Neuronal stem cell (in vitro differentiated cells): ENCODE data around the gene TRIM71.

Experiments
- DNase-seq: peaks from one replicate; pipeline ENCODE4 v3.0.0-alpha.2; 2013; ENCODE audit warnings: low spot score
- H2AFZ ChIP-seq: one replicate; pipeline ENCODE4 v1.6.1; 2013; ENCODE audit warnings: mild to moderate bottlenecking, low read length, inconsistent platforms
- H2AK5ac ChIP-seq: 2 replicates; pipeline ENCODE4 v1.6.1; 2013; ENCODE audit warnings: low read depth, mild to moderate bottlenecking, inconsistent platforms, low read length, moderate library complexity, mixed read lengths
- H2BK120ac ChIP-seq: 2 replicates; pipeline ENCODE4 v1.6.1; 2013; ENCODE audit warnings: low read depth, mild to moderate bottlenecking, inconsistent platforms, low read length, moderate library complexity, mixed read lengths
- H2BK12ac ChIP-seq: one replicate; pipeline ENCODE4 v1.6.1; 2013; ENCODE audit warnings: low read length, inconsistent platforms
- H2BK15ac ChIP-seq: 2 replicates; pipeline ENCODE4 v1.6.1; 2013; ENCODE audit warnings: mild to moderate bottlenecking, low read length, inconsistent platforms, mixed read lengths
- H2BK5ac ChIP-seq: one replicate; pipeline ENCODE4 v1.6.1; 2013; ENCODE audit warnings: inconsistent platforms, mild to moderate bottlenecking, low read length, moderate library complexity
- H3K14ac ChIP-seq: one replicate; pipeline ENCODE4 v1.6.1; 2013; ENCODE audit warnings: low read length, inconsistent platforms
- H3K18ac ChIP-seq: 2 replicates; pipeline ENCODE4 v1.6.1; 2013; ENCODE audit warnings: low read length, inconsistent platforms
- H3K23ac ChIP-seq: 2 replicates; pipeline ENCODE4 v1.6.1; 2013; ENCODE audit warnings: low read depth, mild to moderate bottlenecking, mixed read lengths, low read length, inconsistent platforms; ENCODE audit not compliant: poor library complexity
- H3K27ac ChIP-seq: replicated peaks from 3 replicates; pipeline ENCODE4 v1.5.1; 2013; ENCODE audit warnings: low read length, inconsistent platforms
- H3K27me3 ChIP-seq, 3 experiments: 2 replicates each; pipeline ENCODE4 v1.6.1; 2013; ENCODE audit warnings: low read length in 3 of 3, mild to moderate bottlenecking in 2 of 3, inconsistent platforms in 1 of 3, low read depth in 1 of 3, mixed read lengths in 1 of 3, moderate library complexity in 1 of 3; ENCODE audit not compliant: control insufficient read depth in 3 of 3, insufficient read depth in 3 of 3
- H3K36me3 ChIP-seq, 2 donors: replicated peaks in 1 of 2; 2 replicates each; pipeline ENCODE4 v1.6.1; 2013; ENCODE audit warnings: low read length in 2 of 2; ENCODE audit not compliant: control insufficient read depth in 2 of 2, insufficient read depth in 2 of 2
- H3K4ac ChIP-seq: 2 replicates; pipeline ENCODE4 v1.6.1; 2013; ENCODE audit warnings: inconsistent platforms, mild to moderate bottlenecking, low read length, moderate library complexity
- H3K4me1 ChIP-seq, 2 donors: 1 replicate in 1 of 2; 2 replicates in 1 of 2; pipeline ENCODE4 v1.6.1; 2013; ENCODE audit warnings: low read length in 2 of 2, low read depth in 1 of 2; ENCODE audit not compliant: control insufficient read depth in 2 of 2, insufficient read depth in 1 of 2
- H3K4me2 ChIP-seq: one replicate; pipeline ENCODE4 v1.6.1; 2013; ENCODE audit warnings: mild to moderate bottlenecking, low read length, inconsistent platforms; ENCODE audit not compliant: insufficient read depth, poor library complexity, severe bottlenecking
- H3K4me3 ChIP-seq, 2 donors: 2 replicates each; pipeline ENCODE4 v1.5.1; 2013; ENCODE audit warnings: low read length in 2 of 2, mild to moderate bottlenecking in 2 of 2, inconsistent platforms in 1 of 2, moderate library complexity in 1 of 2
- H3K79me1 ChIP-seq: one replicate; pipeline ENCODE4 v1.6.1; 2013; ENCODE audit warnings: low read depth, mild to moderate bottlenecking, inconsistent platforms, low read length, moderate library complexity
- H3K9ac ChIP-seq: one replicate; pipeline ENCODE4 v1.6.1; 2013; ENCODE audit warnings: mild to moderate bottlenecking, low read depth, low read length, inconsistent platforms; ENCODE audit not compliant: poor library complexity
- H3K9me3 ChIP-seq, 2 donors: replicated peaks in 1 of 2; 2 replicates each; pipeline versions ENCODE3 to v1.6.1; 2013; ENCODE audit warnings: low read length in 2 of 2, mild to moderate bottlenecking in 2 of 2, inconsistent platforms in 1 of 2, low read depth in 1 of 2, mixed read lengths in 1 of 2, moderate library complexity in 1 of 2; ENCODE audit not compliant: control insufficient read depth in 2 of 2, insufficient read depth in 1 of 2
- H4K8ac ChIP-seq: one replicate; pipeline ENCODE4 v1.6.1; 2013; ENCODE audit warnings: low read depth, mild to moderate bottlenecking, inconsistent platforms, low read length, moderate library complexity
- H4K91ac ChIP-seq: one replicate; pipeline ENCODE4 v1.6.1; 2013; ENCODE audit warnings: low read length, low read depth, mild to moderate bottlenecking, inconsistent platforms; ENCODE audit not compliant: poor library complexity
- WGBS, 2 donors: extraction: QIAGEN DNeasy Blood & Tissue Kit; methylation state at CpG; one replicate each; pipeline ENCODE4 v1.1.7; 2013; ENCODE audit warnings: missing lambda C conversion rate in 2 of 2, mixed read lengths in 1 of 2; ENCODE audit not compliant: insufficient read length in 2 of 2, insufficient replicate concordance in 1 of 2; ENCODE audit errors: extremely low coverage in 2 of 2; 5-methylcytosine and 5-hydroxymethylcytosine counted together

TRIM71 gene

GRCh38 chr3:32850636-32851035, 32.8 kb downstream of the TRIM71 start:
- H2BK120ac ChIP-seq = no peak overlapping the region
- no peak overlapping the region for H4K91ac ChIP-seq

GRCh38 chr3:32852146-32852545, 34.3 kb downstream of the TRIM71 start:
- no peak overlapping the region for H3K18ac ChIP-seq
- no peaks in the 10 kb centered on the region for H3K79me1 ChIP-seq
- H3K14ac ChIP-seq = no peak overlapping the region
- DNase-seq = no peak
- H4K91ac ChIP-seq = no peak overlapping the region
- H3K9me3 ChIP-seq = no peaks in the 10 kb centered on the region
- H3K4ac ChIP-seq = no peak overlapping the region
- H2BK120ac ChIP-seq = no peak overlapping the region
- no peak overlapping the region for H3K23ac ChIP-seq
- no peak overlapping the region for H3K27ac ChIP-seq
- no peak overlapping the region for H2BK5ac ChIP-seq
- no peak overlapping the region for H2BK15ac ChIP-seq
- peaks cover 21 to 52% of the 10 kb centered on the region in 2 donors for H3K4me1 ChIP-seq
- H2AK5ac ChIP-seq = no peak overlapping the region
- no peak overlapping the region for H4K8ac ChIP-seq
- no CpG with 5 or more reads among the region's 4 CpGs for WGBS, 2 donors
- H3K27me3 ChIP-seq = no peaks in the 10 kb centered on the region
- no peak overlapping the region for H3K4me2 ChIP-seq
- H3K4me3 ChIP-seq = no peak overlapping the region
- no peak overlapping the region for H2AFZ ChIP-seq
- peaks cover 0 to 43% of the 10 kb centered on the region in 2 donors for H3K36me3 ChIP-seq
- H3K9ac ChIP-seq = no peak overlapping the region
- H2BK12ac ChIP-seq = no peak overlapping the region

More at GRCh38 chr3:32850636-32851035, 32.8 kb downstream of the TRIM71 start:
- no peak overlapping the region for H3K18ac ChIP-seq
- no peak overlapping the region for H3K9ac ChIP-seq
- H2BK15ac ChIP-seq = no peak overlapping the region
- H2BK12ac ChIP-seq = no peak overlapping the region
- peaks cover 0 to 37% of the 10 kb centered on the region in 2 donors for H3K36me3 ChIP-seq
- peaks cover 21 to 48% of the 10 kb centered on the region in 2 donors for H3K4me1 ChIP-seq
- H3K79me1 ChIP-seq = no peaks in the 10 kb centered on the region
- H2AK5ac ChIP-seq = no peak overlapping the region
- H3K4me2 ChIP-seq = no peak overlapping the region
- no peak for DNase-seq
- no peak overlapping the region for H3K4me3 ChIP-seq
- no peak overlapping the region for H3K23ac ChIP-seq
- H2BK5ac ChIP-seq = no peak overlapping the region
- no peaks in the 10 kb centered on the region for H3K9me3 ChIP-seq
- H3K27ac ChIP-seq = peak overlapping the region; percentile 74
- H4K8ac ChIP-seq = no peak overlapping the region
- no peaks in the 10 kb centered on the region for H3K27me3 ChIP-seq
- no peak overlapping the region for H3K4ac ChIP-seq
- no peak overlapping the region for H3K14ac ChIP-seq
- H2AFZ ChIP-seq = no peak overlapping the region
- no CpG with 5 or more reads among the region's 5 CpGs for WGBS, 2 donors

DNA sequence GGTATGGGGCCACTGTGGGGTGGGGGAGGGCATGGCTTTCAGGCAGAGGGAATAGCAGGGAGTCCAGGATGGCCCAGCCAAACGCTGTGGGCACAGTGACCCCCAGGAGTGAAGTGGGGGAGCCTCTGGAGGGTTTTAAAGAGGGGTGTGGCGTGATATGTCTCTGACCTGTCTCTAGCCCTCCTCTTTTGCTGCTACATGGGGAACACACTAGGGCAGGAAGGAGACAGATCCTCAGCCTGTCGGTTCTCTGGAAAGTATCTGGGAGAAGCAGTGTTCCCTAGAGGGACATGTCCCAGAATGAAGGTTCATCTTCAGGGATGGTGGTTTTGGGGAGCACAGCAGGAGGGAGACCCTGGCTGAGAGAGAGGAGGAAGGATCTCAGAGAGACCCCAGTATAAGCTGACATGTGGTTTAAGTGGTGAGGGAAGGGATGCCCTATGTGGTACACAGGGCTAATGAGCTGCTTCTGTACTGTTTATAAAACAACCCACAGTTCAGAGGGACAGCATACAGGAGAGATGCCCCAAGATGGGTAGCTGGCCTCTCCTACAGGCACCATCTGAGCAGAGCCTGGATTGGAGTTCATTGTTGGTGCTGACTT, 37.7 kb downstream of the TRIM71 start:
- H2BK120ac ChIP-seq = no peak overlapping the region

GRCh38 chr3:32856355-32856889, 38.6 kb downstream of the TRIM71 start:
- H3K27me3 ChIP-seq = no peaks in the 10 kb centered on the region
- H2BK15ac ChIP-seq = no peak overlapping the region
- H4K91ac ChIP-seq = no peak overlapping the region
- no peak overlapping the region for H2BK12ac ChIP-seq
- no peak overlapping the region for H3K4me3 ChIP-seq
- H3K18ac ChIP-seq = no peak overlapping the region
- no peak overlapping the region for H3K4me2 ChIP-seq
- no peak overlapping the region for H2AFZ ChIP-seq
- H3K14ac ChIP-seq = no peak overlapping the region
- DNase-seq = no peak
- H3K36me3 ChIP-seq = peaks cover 0 to 67% of the 10 kb centered on the region in 2 donors
- H2AK5ac ChIP-seq = no peak overlapping the region
- H2BK120ac ChIP-seq = no peak overlapping the region
- WGBS, 2 donors = no CpG with 5 or more reads among the region's 6 CpGs
- no peak overlapping the region for H3K4ac ChIP-seq
- no peak overlapping the region for H3K27ac ChIP-seq
- no peak overlapping the region for H4K8ac ChIP-seq
- no peaks in the 10 kb centered on the region for H3K9me3 ChIP-seq
- no peak overlapping the region for H2BK5ac ChIP-seq
- no peaks in the 10 kb centered on the region for H3K79me1 ChIP-seq
- peaks cover 0 to 36% of the 10 kb centered on the region in 2 donors for H3K4me1 ChIP-seq
- H3K23ac ChIP-seq = no peak overlapping the region
- no peak overlapping the region for H3K9ac ChIP-seq

More for the DNA sequence above, 37.7 kb downstream of the TRIM71 start:
- H3K4me1 ChIP-seq = peaks cover 4 to 38% of the 10 kb centered on the region in 2 donors
- no peaks in the 10 kb centered on the region for H3K27me3 ChIP-seq
- no peak overlapping the region for H2AFZ ChIP-seq
- H3K79me1 ChIP-seq = no peaks in the 10 kb centered on the region
- no peak overlapping the region for H3K14ac ChIP-seq
- DNase-seq = no peak
- H3K9ac ChIP-seq = no peak overlapping the region
- no peak overlapping the region for H3K27ac ChIP-seq
- no peak overlapping the region for H3K23ac ChIP-seq
- no peak overlapping the region for H4K8ac ChIP-seq
- peaks cover 0 to 62% of the 10 kb centered on the region in 2 donors for H3K36me3 ChIP-seq
- H2BK5ac ChIP-seq = no peak overlapping the region
- H3K4me2 ChIP-seq = no peak overlapping the region
- no peak overlapping the region for H4K91ac ChIP-seq
- H2BK15ac ChIP-seq = no peak overlapping the region
- H3K9me3 ChIP-seq = no peaks in the 10 kb centered on the region
- H3K18ac ChIP-seq = no peak overlapping the region
- no CpG with 5 or more reads among the region's 3 CpGs for WGBS, 2 donors
- H2BK12ac ChIP-seq = no peak overlapping the region
- no peak overlapping the region for H3K4me3 ChIP-seq
- H2AK5ac ChIP-seq = no peak overlapping the region
- no peak overlapping the region for H3K4ac ChIP-seq
